GM21515 (cell line): Measurements from ENCODE around the gene WDR18.

ENCODE experiments used
- ATAC-seq: cut with Tn5 transposase; IDR thresholded peaks from one replicate; pipeline ENCODE4 v1.9.1; 2021; ENCODE audit not compliant: unreplicated experiment

Gene WDR18, protein sequence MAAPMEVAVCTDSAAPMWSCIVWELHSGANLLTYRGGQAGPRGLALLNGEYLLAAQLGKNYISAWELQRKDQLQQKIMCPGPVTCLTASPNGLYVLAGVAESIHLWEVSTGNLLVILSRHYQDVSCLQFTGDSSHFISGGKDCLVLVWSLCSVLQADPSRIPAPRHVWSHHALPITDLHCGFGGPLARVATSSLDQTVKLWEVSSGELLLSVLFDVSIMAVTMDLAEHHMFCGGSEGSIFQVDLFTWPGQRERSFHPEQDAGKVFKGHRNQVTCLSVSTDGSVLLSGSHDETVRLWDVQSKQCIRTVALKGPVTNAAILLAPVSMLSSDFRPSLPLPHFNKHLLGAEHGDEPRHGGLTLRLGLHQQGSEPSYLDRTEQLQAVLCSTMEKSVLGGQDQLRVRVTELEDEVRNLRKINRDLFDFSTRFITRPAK

DNA sequence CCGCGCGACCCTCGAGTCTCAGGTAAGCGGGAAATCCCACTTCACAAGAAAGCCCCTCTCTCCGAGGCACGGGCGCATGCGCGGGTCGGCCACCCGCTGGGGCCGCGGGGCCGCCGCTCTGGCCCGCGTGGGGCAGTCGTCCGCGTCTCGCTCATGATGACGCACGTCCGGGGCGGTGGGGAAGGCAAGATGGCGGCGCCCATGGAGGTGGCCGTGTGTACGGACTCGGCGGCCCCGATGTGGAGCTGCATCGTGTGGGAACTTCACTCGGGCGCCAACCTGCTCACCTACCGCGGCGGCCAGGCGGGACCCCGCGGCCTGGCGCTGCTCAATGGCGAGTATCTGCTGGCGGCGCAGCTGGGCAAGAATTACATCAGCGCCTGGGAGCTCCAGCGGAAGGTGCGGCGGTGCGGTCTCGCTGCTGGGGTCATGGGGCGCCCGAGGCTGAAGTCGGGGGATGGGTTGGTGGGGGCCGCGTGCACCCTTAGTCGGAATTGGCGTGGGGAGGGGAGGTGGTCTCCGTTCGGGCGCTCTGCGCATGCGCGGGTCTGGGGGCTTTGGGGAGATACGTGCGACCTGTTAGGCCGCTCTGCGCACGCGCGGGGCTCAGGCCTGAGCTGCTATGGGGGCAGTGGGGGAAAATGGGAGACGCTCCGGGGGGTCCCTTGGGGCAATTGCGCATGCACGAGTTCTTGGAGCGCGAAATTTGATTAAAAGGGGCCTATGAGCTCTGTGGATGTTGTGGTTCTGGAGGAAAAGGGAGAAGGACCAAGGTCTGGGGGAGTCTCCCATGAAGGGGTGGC, at the start of gene WDR18:
TSS of gene WDR18 (plus strand) at position 181 of the 803 bp plus-strand sequence. CDS start at position 190, 9 bp downstream.
- peak; percentile 57 for ATAC-seq

DNA sequence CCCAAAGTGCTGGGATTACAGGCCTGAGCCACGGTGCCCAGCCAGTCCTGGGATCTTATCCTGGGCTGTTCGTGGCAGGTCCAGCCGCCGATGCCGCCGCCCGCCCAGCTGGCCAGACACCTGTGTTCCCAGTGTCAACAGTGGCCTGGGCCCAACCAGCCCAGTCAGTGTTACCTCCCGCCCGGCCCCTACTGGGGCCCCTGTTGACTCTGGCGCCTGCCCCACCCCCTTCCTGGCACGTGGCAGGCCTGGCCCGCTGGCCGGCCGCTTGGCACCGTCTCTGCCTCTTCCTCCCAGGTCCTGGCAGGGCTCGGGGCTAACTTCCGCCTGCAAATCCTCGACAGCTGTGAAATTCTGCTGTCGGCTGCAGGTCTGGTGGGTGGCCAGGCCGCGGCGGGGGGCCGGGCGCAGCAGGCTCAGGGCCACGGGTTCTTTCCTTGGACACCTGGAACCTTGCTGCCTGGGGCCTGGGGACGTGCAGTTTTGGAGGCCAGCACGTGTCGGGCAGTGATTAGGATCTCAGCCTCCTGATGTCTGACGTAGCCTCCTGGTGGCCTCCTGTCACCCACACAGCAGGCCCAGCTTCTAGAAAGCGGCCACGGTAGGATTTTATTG, 49.2 kb upstream of the WDR18 start:
- ATAC-seq, result no peak

DNA sequence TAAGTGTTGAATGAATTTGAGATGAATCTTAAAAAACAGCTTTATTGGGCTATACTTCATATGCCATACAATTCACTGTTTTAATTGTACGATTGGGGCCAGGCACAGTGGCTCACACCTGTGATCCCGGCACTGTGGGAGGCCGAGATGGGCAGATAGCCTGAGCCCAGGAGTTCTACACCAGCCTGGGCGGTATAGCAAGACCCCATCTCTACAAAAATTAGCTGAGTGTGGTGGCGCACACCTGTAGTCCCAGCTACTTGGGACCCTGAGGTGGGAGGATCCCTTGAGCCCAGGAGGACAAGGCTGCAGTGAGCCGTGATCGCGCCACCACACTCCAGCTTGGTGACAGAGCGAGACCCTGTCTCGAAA, 48.0 kb upstream of the WDR18 start:
- no peak for ATAC-seq

DNA sequence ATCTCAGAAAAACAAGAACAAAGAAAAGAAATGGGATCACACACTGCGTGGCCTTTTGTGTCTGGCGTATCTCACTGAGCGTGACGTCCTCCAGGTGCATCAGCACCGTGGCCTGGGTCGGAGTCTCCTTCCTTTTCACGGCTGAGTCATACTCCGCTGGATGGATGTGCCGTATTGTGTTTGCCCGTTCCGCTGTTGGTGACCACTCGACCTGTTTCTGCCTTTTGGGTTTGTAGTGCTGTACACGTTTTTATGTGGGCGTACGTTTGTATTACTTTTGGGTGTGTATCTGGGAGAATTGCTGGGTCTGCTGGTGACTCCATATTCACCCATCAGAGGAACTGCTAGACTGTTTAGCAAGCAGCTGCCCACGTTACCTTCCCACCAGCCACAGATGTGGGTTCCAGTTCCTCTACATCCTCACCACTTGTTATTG, 46.9 kb upstream of the WDR18 start:
- no peak for ATAC-seq

DNA sequence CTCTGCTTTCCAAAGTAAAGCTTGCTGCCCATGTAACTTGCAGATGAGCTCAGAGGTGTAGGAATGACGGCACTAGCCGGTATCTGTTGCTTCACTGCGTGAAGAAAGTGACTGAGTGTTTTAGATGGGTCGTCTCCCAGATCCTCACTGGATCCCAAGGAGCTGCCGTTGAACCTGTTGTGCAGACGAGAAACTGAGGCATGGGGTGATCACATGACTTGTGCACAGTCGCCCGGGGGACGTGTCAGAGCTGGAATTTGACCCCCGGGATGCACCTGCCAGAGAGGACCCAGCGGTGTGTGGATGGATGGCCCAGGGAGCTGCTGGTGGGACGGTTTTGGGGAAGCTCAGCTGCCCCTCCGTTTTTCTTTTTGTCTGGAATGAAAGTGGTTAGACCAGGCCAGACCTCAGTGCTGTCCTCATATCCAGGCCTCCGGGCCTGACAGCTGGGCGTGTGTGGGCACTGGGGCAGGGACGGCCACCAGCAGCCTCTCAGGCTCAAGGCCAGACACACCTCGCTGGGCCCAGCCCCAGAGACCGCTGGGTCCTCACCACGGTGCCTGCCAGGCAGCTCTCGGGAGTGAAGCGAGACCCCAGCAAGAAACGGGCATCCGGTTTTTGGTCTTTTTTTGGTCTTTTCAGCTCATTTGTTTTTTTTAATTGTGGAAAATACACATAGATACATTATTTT, 45.8 kb upstream of the WDR18 start:
- ATAC-seq, result no peak

DNA sequence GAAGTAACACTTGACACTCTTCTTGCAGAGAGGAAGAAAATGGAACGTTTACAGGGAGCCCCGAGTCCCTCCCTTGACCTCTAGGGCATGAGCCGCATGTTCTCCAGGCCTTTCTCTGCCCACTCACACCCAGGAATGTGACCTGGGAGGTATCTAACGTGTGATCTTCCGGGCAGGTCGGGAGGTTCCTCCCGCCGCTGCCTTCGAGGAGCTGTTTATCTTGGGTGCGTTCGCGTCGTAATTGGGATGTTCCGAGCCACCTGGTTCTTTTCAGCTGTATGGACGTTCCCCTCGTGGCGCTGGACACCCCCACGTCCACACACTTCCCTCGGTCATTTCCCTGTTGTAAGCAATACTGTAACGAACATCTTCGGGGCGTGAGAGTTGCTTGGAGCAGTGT, 44.7 kb upstream of the WDR18 start:
- no peak for ATAC-seq

DNA sequence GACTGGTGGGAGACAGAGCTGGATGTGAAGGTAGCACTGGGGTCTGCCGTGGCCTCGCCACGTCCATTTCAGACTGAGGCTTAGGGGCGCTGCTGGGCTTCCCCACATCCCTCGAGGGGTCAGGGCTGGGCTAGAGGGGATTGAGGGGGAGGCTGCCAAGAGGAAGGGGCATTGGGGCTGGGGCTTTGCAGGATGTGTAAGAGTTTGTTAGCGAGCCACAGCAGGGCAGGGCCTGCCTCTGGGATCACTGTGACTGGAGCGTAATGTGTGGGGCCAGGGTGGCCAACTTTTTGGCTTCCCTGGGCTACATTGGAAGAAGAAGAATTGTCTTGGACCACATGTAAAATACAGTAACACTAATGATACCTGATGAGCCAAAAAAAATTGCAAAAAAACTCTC, 44.2 kb upstream of the WDR18 start:
- ATAC-seq, result no peak

DNA sequence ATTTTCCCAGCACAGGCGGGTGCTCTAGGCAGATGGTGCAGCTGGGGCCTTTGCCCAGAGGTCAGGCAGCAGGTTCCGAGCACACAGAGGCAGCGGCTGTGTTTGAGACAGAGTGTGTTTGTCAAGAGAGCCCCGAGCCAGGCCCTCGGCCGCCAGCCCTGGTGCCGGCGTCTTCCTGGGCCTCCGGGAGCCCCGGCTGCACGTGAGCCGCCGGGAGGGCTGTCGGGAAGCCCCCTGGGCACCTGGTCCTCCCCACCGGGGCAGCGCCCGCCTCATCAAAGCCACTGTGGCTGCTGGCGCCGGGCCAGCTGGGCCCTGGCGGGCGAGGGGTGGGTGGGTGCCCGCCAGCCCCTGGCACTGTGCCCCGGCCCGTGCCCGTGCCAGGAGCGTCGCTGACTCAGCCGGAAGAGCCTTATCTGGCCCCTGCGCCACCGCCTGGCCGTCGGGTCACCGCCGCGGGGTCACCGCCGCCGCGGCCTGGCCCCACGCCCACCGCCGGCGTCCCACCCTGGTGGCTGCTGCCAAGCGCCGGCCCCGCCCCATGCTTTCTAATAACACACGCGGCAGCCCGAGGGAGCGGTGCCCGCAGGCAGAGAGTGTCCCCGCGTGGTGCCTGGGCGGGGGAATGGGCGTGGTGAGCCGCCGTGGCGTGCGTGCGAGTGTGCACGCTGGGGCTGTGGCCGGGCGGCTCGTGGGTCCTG, 43.4 kb upstream of the WDR18 start:
- ATAC-seq, result no peak

DNA sequence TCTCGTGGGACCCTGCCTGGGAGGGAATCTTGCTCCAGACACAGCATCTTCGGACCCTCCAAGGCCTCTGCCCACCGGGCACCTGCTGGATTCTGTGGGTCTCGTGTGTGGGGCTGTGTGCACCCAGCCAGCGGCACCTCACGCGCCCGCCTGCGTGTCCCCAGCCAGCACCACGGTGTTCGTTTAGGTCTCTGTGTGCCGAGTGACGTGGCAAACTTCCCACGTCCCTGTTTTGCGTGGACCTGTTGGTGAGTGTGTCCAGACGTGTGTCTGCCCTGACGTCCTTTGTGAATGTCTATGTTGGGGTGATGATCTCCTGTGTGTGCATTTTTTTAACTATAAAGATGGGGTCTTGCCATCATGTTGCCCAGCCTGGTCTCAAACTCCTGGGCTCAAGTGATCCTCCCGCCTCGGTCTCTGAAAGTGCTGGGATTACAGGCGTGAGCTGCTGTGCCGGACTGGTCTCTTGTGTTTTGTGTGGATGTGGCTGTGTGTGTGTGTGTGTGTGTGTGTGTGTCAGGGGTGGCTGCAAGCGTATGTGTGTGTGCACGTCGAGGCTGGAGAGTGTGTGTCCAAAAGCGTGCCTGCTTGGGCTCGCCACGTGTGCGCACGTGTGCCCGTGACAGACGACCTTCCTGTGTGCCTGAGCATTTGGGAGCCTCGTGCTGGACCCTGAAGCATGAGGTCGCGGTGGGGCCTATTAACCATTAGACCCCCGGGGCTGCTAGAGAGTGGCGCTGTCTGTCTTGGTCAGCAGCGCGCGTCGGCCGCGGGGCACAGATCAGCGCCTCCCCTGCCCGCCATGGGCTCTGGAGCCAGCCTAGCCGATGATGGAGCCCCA, 42.6 kb upstream of the WDR18 start:
- no peak for ATAC-seq

DNA sequence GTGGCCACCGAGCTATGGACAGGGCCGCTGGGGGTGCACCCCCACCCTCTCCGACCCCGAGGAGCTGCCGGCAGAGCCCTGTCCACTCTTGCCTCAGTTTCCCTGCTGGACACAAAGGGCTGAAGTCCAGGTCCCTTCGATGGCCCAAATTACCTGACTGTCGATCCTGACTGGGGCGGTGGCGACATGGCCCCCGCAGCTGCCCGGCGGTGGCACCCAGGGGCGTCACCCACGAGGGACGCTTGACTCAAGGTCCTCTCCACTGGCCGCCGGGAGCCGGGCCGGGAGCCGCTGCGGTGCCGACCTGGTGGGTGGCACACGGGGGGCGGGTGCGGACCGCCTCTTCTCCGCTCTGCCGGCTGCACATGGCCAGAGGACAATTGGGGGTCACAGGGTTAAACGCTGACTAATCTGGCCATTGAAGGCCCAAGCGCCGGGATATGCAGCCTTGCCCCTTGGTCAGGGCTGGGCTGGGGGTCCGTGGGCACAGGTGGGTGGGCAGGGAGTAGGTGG, 42.0 kb upstream of the WDR18 start:
- ATAC-seq, result no peak

DNA sequence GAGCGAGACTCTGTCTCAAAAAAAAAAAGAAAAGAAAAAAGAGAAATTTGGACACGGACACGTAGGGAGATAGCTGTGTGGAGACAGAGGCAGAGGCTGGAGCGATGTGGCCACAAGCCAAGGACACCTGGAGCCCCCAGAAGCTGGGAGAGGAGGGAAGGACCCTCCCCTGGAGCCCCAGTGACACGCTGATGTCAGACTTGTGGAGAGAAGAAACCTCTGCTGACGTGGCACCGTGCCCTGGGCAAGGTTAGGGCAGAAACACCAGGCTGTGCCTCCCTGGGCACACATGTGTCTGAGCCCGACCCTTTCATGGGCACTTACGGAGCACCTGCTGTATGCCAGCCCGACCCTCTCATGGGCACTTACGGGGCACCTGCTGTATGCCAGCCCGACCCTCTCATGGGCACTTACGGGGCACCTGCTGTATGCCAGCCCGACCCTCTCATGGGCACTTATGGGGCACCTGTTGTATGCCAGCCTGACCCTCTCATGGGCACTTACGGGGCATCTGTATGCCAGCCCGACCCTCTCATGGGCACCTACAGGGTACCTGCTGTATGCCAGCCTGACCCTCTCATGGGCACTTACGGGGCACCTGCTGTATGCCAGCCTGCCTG, 40.5 kb upstream of the WDR18 start:
- ATAC-seq, result no peak

DNA sequence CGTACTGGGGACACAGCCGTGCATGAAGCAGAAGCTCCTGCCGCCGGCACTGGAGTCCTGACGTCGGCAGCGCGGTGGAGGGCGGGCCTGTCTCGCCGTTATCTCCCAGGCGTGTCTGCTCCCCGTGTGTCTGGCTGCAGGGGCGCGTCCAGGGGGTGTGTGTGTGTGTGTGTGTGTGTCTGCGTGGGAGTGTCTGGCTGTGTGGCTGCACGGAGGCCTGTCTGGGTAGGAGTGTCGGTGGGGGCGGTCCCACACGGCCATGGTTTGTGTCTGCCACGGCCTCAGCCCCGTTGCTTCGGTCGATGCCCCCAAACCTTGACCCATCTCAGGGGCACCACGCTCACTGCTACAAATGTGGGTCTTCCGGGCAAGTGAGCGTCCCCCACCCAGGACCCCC, 40.0 kb upstream of the WDR18 start:
- ATAC-seq, result no peak

DNA sequence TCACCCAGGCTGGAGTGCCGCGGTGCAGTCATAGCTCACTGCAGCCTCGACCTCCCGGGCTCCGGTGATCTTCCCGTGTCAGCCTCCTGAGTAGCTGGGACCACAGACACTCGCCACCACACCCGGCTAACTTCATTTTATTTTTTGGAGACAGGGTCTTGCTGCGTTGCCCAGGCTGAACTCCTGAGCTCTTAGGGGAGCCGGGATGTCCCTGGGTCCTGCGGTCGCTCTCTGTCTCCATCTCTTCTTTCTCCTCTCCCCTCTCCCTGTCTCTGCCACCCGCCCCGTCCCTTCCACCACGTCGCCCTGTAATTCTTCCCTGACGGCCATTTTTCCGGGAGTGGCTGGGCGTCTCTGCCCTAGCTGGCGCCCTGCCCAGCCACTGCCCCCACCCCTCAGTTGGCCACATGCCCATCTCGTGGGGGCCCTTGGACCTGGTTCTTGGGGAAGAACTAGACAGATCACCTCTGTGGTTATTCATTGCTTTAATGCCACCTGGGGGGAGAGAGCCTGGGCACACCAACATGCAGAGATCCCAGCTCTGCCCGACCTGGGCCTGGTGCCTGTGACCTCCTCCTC, 39.4 kb upstream of the WDR18 start:
- ATAC-seq, result no peak

DNA sequence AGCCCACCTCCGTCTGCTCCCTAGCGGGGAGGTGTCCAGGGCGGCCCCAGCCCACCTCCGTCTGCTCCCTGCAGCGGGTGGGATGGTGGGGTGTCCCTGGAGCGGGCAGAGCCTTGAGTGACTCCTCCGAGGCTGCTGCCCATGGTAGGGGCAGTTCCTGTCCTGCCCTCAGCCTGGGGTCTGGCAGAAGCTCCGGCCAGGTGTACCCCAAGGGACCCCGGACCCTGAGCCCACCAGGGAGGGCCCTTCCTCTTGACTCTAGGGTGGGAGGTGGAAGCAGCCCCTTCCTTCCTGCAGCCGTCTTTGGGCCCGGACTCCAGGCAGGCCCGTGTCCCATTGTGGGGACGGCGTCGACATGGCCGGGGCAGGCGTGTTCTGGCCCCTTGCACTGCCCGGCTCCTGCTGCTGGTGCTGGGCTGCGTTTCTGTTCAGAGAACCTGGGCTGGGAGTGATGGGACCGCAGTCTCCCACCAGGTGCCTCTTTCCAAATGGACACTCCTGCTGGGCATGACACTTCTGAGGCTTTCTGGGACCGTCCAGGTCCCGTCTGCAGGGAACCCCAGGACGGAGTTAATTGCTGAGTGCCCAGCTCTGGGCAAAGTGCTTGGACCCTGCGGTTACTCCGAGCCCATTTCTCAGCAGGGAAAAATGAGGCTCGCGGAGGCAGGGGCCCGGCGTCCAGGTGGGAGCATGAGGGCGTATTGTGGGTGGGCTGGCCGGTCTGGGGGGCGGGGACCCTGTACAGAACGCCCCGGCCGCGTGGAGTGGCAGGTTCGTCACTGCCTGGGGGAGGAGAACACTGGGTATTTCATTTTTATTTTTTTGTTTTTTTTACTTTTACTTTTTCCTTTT, 38.5 kb upstream of the WDR18 start:
- no peak for ATAC-seq

DNA sequence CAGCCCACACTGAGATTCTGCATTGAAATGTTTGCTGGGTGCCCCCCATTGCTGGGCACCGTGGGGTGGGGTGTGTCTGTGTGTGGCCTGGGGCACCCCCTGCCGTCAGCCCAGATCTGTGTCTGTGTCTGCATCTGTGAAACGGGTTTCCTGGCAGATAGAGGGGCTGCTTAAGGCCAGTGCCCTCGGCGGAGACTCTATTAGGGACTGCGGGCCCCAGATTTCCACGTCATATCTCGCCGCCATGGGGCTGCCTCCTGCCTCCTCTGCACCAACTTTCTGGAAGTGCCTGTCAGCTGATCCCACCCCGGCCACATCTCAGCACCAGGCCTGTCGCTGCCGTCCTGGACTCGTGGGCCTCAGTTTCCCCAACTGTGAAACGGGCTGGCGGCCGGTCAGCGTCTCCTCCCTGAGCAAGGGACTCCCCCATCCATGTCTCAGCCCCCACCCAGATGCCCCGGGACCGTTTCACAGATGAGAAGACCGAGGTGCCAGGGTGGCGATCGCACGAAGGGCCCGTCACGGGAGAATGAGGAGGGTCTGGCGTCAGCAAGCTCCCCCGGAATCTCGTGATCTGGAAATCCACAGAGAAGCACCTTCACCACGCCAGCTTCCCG, 36.9 kb upstream of the WDR18 start:
- peak; percentile 16 for ATAC-seq

DNA sequence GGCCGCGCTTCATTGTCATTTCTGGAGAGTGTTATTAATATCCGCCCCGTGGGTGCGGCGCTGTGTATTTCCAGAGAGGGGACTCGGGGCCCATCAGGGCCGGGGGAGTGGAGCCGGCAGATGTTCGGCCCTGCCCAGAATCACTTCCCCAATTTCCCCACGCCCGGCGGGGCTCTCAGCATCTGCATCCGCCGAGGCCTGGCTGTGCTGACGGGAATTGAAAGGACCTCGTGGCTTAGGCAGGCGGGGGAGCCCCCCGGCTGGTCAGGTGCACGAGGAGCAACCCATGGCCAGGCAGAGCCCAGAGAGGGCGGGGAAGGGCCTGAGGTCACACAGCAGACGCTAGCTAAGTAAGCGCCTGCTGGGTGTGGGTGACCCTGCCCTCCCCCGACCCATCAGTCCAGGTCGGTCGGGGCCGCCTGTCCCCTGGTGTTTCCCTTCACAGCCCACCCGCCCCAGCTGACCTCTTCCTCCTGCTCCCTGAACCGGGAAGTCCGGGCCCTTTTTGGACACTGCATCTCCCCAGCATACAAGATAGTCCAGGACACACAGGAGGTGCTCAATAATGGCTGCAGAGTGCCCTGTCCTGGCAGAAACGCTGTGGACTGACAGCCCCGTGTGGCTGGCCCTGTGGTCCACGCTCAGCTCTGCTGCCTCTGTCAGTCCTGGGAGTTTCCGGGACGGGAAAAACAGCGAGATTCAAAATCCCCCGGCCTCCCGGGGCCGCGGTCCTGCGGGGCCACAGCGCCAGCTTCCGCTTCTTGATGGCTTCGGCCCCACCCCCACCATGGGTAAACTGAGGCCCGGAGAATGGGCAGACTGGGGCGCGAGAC, 36.2 kb upstream of the WDR18 start:
- ATAC-seq, result peak; percentile 63
